Smooth muscle cell (in vitro differentiated cells): ENCODE results near the gene ARHGAP32. TPM values are rescaled to one million over a fixed set of nuclear protein-coding genes. Genes with fewer than 3 reads are reported as not detected.

Experiments
- DNase-seq: peaks from one replicate; lab custom pipeline; 2025; ENCODE audit not compliant: unreplicated experiment; lab: John Stamatoyannopoulos, UW
- H2AFZ ChIP-seq: fragments of 200-600 bp; sonication (generic); 2 replicates; pipeline ENCODE4 v1.6.0; 2016; ENCODE audit warnings: antibody characterized with exemption, low read depth, mild to moderate bottlenecking
- H3F3A ChIP-seq: fragments of 200-600 bp; sonication (generic); 2 replicates; pipeline ENCODE4 v1.6.0; 2017; ENCODE audit warnings: antibody characterized with exemption, low read depth
- H3K27ac ChIP-seq: fragments of 200-600 bp; sonication (generic); 2 replicates; pipeline ENCODE4 v1.5.1; 2016; ENCODE audit warnings: low read depth, mild to moderate bottlenecking
- H3K27me3 ChIP-seq: fragments of 200-600 bp; sonication (generic); 2 replicates; pipeline ENCODE4 v1.6.1; 2016; ENCODE audit warnings: low read depth, mild to moderate bottlenecking
- H3K36me3 ChIP-seq: fragments of 200-600 bp; sonication (generic); 2 replicates; pipeline ENCODE4 v1.5.1; 2016; ENCODE audit warnings: low read depth
- H3K4me1 ChIP-seq: fragments of 200-600 bp; sonication (generic); 2 replicates; pipeline ENCODE4 v1.5.1; 2016; ENCODE audit warnings: low read depth
- H3K4me2 ChIP-seq: fragments of 200-600 bp; sonication (generic); 2 replicates; pipeline ENCODE4 v1.6.0; 2016; ENCODE audit warnings: mild to moderate bottlenecking
- H3K4me3 ChIP-seq: fragments of 200-600 bp; sonication (generic); 2 replicates; pipeline ENCODE4 v1.5.1; 2016; ENCODE audit warnings: mild to moderate bottlenecking
- H3K79me2 ChIP-seq: fragments of 200-600 bp; sonication (generic); 2 replicates; pipeline ENCODE4 v1.6.0; 2016; ENCODE audit warnings: low read depth, mild to moderate bottlenecking
- H3K9ac ChIP-seq: fragments of 200-600 bp; sonication (generic); 2 replicates; pipeline ENCODE4 v1.6.0; 2016; ENCODE audit warnings: low read depth
- H3K9me3 ChIP-seq: fragments of 200-600 bp; sonication (generic); replicated peaks from 2 replicates; pipeline ENCODE4 v1.5.1; 2016; ENCODE audit warnings: low read depth
- H4K20me1 ChIP-seq: fragments of 200-600 bp; sonication (generic); 2 replicates; pipeline ENCODE4 v1.6.0; 2016; ENCODE audit warnings: low read depth
- CTCF ChIP-seq: fragments of 200-600 bp; sonication (generic); IDR thresholded peaks from 2 replicates; pipeline ENCODE4 v1.5.1; 2017; ENCODE audit warnings: borderline replicate concordance, mild to moderate bottlenecking, antibody characterized with exemption; ENCODE audit not compliant: insufficient read depth, poor library complexity, severe bottlenecking
- WGBS: methylation state at CpG from one replicate; pipeline ENCODE4 v1.1.7; 2016; ENCODE audit warnings: low lambda C conversion rate; 5-methylcytosine and 5-hydroxymethylcytosine counted together
- polyA plus RNA-seq: library from polyadenylated mRNA; unstranded; fragments of >200 nt; fragmentation: Nextera tagmentation; extraction: Ambion mirVana; gene quantifications from 2 replicates; pipeline ENCODE4 v1.2.1, GENCODE V29; 2016
- total RNA-seq: library from RNA; depleted of rRNA; stranded (reverse); fragments of >200 nt; gene quantifications from 2 replicates; pipeline ENCODE4 v1.2.3, GENCODE V29; 2014

The ARHGAP32 gene
- total and polyA plus RNA-seq, 2 experiments from 2014 or later = 8.8 to 17.8 TPM

GRCh38 chr11:129214710-129215295 is 22.7 kb upstream of the ARHGAP32 start:
- no peak for TF ChIP-seq CTCF
- Histone ChIP-seq H3F3A (no peaks in the 10 kb centered on the region), H3K9me3 (no peaks in the 10 kb centered on the region), H3K9ac (no peak overlapping the region), H4K20me1 (peaks cover 35% of the 10 kb centered on the region), H3K79me2 (peaks cover 74% of the 10 kb centered on the region), H3K4me1 (peaks cover 28% of the 10 kb centered on the region), H3K4me2 (no peak overlapping the region), H2AFZ (no peak overlapping the region), H3K27me3 (no peaks in the 10 kb centered on the region), H3K4me3 (no peak overlapping the region), H3K36me3 (no peaks in the 10 kb centered on the region), H3K27ac (no peak overlapping the region)
- 89% methylated on average over 6 of the region's 6 CpGs for WGBS
- DNase-seq = no peak

- no peaks in the 10 kb centered on the region for H3K36me3 ChIP-seq
- no peak overlapping the region for H3K4me3 ChIP-seq
- H2AFZ ChIP-seq = no peak overlapping the region
- no peaks in the 10 kb centered on the region for H3F3A ChIP-seq
- H3K9ac ChIP-seq = no peak overlapping the region
- H3K4me1 ChIP-seq = peaks cover 34% of the 10 kb centered on the region
- WGBS = 91% methylated on average over 3 of the region's 3 CpGs
- no peak for DNase-seq
- peaks cover 72% of the 10 kb centered on the region for H3K79me2 ChIP-seq
- peaks cover 42% of the 10 kb centered on the region for H4K20me1 ChIP-seq
- TF ChIP-seq CTCF = no peak
- H3K27me3 ChIP-seq = no peaks in the 10 kb centered on the region
- no peaks in the 10 kb centered on the region for H3K9me3 ChIP-seq
- H3K4me2 ChIP-seq = no peak overlapping the region
- no peak overlapping the region for H3K27ac ChIP-seq
Observed at GRCh38 chr11:129213261-129213660, 21.1 kb upstream of the ARHGAP32 start.

GRCh38 chr11:129211397-129211796 is 19.3 kb upstream of the ARHGAP32 start:
- Histone ChIP-seq H4K20me1 (peaks cover 48% of the 10 kb centered on the region), H3K36me3 (no peaks in the 10 kb centered on the region), H3K4me3 (no peak overlapping the region), H3F3A (no peaks in the 10 kb centered on the region), H2AFZ (no peak overlapping the region), H3K9me3 (no peaks in the 10 kb centered on the region), H3K9ac (no peak overlapping the region), H3K4me2 (no peak overlapping the region), H3K27me3 (no peaks in the 10 kb centered on the region), H3K79me2 (peaks cover 60% of the 10 kb centered on the region), H3K4me1 (peaks cover 27% of the 10 kb centered on the region), H3K27ac (no peak overlapping the region)
- DNase-seq = no peak
- 76% methylated on average over 2 of the region's 2 CpGs for WGBS
- no peak for TF ChIP-seq CTCF

GRCh38 chr11:129210831-129211181 is 18.7 kb upstream of the ARHGAP32 start:
- peaks cover 65% of the 10 kb centered on the region for H3K79me2 ChIP-seq
- WGBS = 85% methylated on average over 5 of the region's 5 CpGs

More at GRCh38 chr11:129210831-129211181, 18.7 kb upstream of the ARHGAP32 start:
- Histone ChIP-seq H3K4me3 (no peak overlapping the region), H3K9ac (no peak overlapping the region), H4K20me1 (peaks cover 48% of the 10 kb centered on the region), H3F3A (no peaks in the 10 kb centered on the region), H3K27ac (no peak overlapping the region), H3K4me1 (peaks cover 21% of the 10 kb centered on the region), H3K36me3 (no peaks in the 10 kb centered on the region), H2AFZ (no peak overlapping the region), H3K4me2 (peak overlapping the region; percentile 47), H3K9me3 (no peaks in the 10 kb centered on the region), H3K27me3 (no peaks in the 10 kb centered on the region)
- TF ChIP-seq CTCF = no peak
- DNase-seq = no peak
